Panc1 (cell line): Measurements from ENCODE around the gene ATP2C1. TPM values are rescaled to one million over a fixed set of nuclear protein-coding genes. Genes with fewer than 3 reads are reported as not detected.

Source experiments
- ATAC-seq: fragments of 200-7000 bp; cut with Tn5 transposase; 2 replicates; pipeline ENCODE4 v1.9.1; 2020; ENCODE audit warnings: mild to moderate bottlenecking, moderate library complexity
- BruUV-seq: library from RNA; stranded (reverse); fragments of 400-500 nt; replicated peaks from 2 replicates; lab custom pipeline; 2021; lab: Mats Ljungman, UMichigan
- CTCF ChIA-PET: fragments of 300-600 bp; sonication (Branson Sonifier 250); formaldehyde crosslinking; loops from one replicate; lab custom pipeline; 2022; ENCODE audit warnings: antibody characterized with exemption; lab: Charles Lee
- POLR2A ChIA-PET: fragments of 300-600 bp; sonication (Branson Sonifier 250); formaldehyde crosslinking; loops from one replicate; lab custom pipeline; 2022; ENCODE audit warnings: antibody characterized with exemption; lab: Charles Lee
- DNase-seq: peaks from one replicate; pipeline ENCODE4 v3.0.0-alpha.2; 2010; ENCODE audit warnings: low read depth, low spot score
- H3K27ac ChIP-seq: 2 replicates; pipeline ENCODE4 v1.5.1; 2011; ENCODE audit warnings: mild to moderate bottlenecking, low read length, inconsistent platforms
- H3K27me3 ChIP-seq: fragments of 200-500 bp; sonication (Bioruptor generic); 2 replicates; pipeline ENCODE4 v1.6.0; 2014; ENCODE audit warnings: low read length, inconsistent platforms; ENCODE audit not compliant: control insufficient read depth, insufficient read depth
- H3K36me3 ChIP-seq: fragments of 200-500 bp; sonication (Bioruptor generic); 2 replicates; pipeline ENCODE4 v1.5.1; 2014; ENCODE audit warnings: inconsistent platforms, mild to moderate bottlenecking, low read length, moderate library complexity; ENCODE audit not compliant: control insufficient read depth, insufficient read depth
- H3K4me1 ChIP-seq: 2 replicates; pipeline ENCODE4 v1.5.1; 2011; ENCODE audit warnings: inconsistent platforms, mild to moderate bottlenecking, low read length, moderate library complexity; ENCODE audit not compliant: control insufficient read depth, insufficient read depth
- H3K4me3 ChIP-seq, 2 experiments: 2 replicates each; pipeline ENCODE4 v1.5.1; 2011 to 2012; ENCODE audit warnings: low read depth in 2 of 2, low read length in 2 of 2, mild to moderate bottlenecking in 2 of 2, inconsistent platforms in 1 of 2, moderate library complexity in 1 of 2
- H3K9me3 ChIP-seq: fragments of 200-500 bp; sonication (Bioruptor generic); 2 replicates; pipeline ENCODE4 v1.5.1; 2014; ENCODE audit warnings: low read depth, mild to moderate bottlenecking, inconsistent platforms, low read length, moderate library complexity; ENCODE audit not compliant: control insufficient read depth, insufficient read depth
- CTCF ChIP-seq: fragments of 450-650 bp; IDR thresholded peaks from 2 replicates; pipeline ENCODE4 v1.5.1; 2017; ENCODE audit warnings: mild to moderate bottlenecking
- POLR2AphosphoS5 ChIP-seq: IDR thresholded peaks from 2 replicates; pipeline ENCODE4 v1.6.1; 2012; ENCODE audit warnings: mild to moderate bottlenecking, low read depth, low read length, moderate library complexity
- SIN3A ChIP-seq: IDR thresholded peaks from 2 replicates; pipeline ENCODE4 v1.6.1; 2012; ENCODE audit warnings: low read depth, mild to moderate bottlenecking, low read length, moderate library complexity, borderline replicate concordance; ENCODE audit not compliant: insufficient read depth
- TCF7L2 ChIP-seq: IDR thresholded peaks from 2 replicates; pipeline ENCODE4 v1.6.1; 2011; ENCODE audit warnings: mild to moderate bottlenecking, low read depth, low read length, inconsistent platforms
- in situ Hi-C: cut with HindIII; loops from 2 replicates; pipeline ENCODE4 v1.10.0; 2016; ENCODE audit warnings: low sequenced_read_pairs, low pct_unique_long_range_greater_than_20kb
- intact Hi-C: fragments of 100-400 bp; cut with micrococcal nuclease; formaldehyde crosslinking; loops from one replicate; pipeline ENCODE4 v1.10.0; 2022; ENCODE audit not compliant: unreplicated experiment
- total RNA-seq: library from RNA; stranded (reverse); gene quantifications from one replicate; pipeline ENCODE4 v1.2.1, GENCODE V29; 2021; ENCODE audit not compliant: unreplicated experiment
- TF ChIP-seq, protein P1 (sequence below), 2 experiments: IDR thresholded peaks; 2 replicates each; pipeline ENCODE4 v1.6.1; 2011 to 2012; ENCODE audit warnings: low read depth in 2 of 2, control low read depth in 1 of 2, low read length in 1 of 2, mild to moderate bottlenecking in 1 of 2, moderate library complexity in 1 of 2; ENCODE audit not compliant: insufficient read depth in 1 of 2

Gene ATP2C1
- total RNA-seq, 1 experiment from 2014 or later = 101 TPM

DNA sequence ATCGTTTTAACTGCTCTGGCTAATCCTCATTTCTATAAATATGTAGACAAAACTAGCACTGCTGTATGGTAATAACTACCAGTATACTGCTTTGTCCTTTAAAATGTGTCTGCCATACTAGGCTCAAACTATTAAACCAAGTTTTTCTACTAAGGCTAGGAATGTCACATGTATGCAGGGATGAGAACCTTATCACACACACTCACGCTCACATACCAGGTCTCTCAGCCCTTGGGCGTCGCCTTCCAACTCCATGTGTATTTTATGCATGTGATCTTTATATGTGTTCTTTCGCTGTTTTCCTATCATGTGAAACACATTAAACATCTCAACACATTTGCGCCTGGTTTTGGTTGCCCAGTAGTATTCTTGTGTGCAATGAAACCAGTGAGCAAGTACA, 32.6 kb downstream of the ATP2C1 start:
- ChIA-PET CTCF (no interaction called here), POLR2A (no interaction called here)
- Histone ChIP-seq H3K4me3 (no peak overlapping the region), H3K27me3 (no peaks in the 10 kb centered on the region), H3K36me3 (no peaks in the 10 kb centered on the region), H3K9me3 (peaks cover 9% of the 10 kb centered on the region; the same call in 1 of the 2 replicates), H3K27ac (no peak overlapping the region), H3K4me1 (no peaks in the 10 kb centered on the region)
- intact Hi-C loops = no loop called here
- in situ Hi-C loops = no loop called here
- no peak for DNase-seq
- no peak for ATAC-seq
- no peak for TF ChIP-seq SIN3A
- TF ChIP-seq, protein P1, sequence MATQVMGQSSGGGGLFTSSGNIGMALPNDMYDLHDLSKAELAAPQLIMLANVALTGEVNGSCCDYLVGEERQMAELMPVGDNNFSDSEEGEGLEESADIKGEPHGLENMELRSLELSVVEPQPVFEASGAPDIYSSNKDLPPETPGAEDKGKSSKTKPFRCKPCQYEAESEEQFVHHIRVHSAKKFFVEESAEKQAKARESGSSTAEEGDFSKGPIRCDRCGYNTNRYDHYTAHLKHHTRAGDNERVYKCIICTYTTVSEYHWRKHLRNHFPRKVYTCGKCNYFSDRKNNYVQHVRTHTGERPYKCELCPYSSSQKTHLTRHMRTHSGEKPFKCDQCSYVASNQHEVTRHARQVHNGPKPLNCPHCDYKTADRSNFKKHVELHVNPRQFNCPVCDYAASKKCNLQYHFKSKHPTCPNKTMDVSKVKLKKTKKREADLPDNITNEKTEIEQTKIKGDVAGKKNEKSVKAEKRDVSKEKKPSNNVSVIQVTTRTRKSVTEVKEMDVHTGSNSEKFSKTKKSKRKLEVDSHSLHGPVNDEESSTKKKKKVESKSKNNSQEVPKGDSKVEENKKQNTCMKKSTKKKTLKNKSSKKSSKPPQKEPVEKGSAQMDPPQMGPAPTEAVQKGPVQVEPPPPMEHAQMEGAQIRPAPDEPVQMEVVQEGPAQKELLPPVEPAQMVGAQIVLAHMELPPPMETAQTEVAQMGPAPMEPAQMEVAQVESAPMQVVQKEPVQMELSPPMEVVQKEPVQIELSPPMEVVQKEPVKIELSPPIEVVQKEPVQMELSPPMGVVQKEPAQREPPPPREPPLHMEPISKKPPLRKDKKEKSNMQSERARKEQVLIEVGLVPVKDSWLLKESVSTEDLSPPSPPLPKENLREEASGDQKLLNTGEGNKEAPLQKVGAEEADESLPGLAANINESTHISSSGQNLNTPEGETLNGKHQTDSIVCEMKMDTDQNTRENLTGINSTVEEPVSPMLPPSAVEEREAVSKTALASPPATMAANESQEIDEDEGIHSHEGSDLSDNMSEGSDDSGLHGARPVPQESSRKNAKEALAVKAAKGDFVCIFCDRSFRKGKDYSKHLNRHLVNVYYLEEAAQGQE (IDR thresholded peaks at IDR 0.05; ENCODE audit: insufficient read depth in 1 of 2, low read depth in 2 of 2, low read length in 1 of 2) = no peak
- BruUV-seq = no TSS peak

- no peak for TF ChIP-seq CTCF
- TF ChIP-seq POLR2AphosphoS5 = no peak
- Histone ChIP-seq H3K36me3 (no peaks in the 10 kb centered on the region), H3K4me3 (no peak overlapping the region), H3K27ac (no peak overlapping the region), H3K9me3 (no peaks in the 10 kb centered on the region), H3K27me3 (no peaks in the 10 kb centered on the region), H3K4me1 (no peaks in the 10 kb centered on the region)
- POLR2A ChIA-PET = no interaction called here
- CTCF ChIA-PET = no interaction called here
- no peak for ATAC-seq
- no peak for DNase-seq
- in situ Hi-C loops = no loop called here
- intact Hi-C loops = no loop called here
- BruUV-seq = no TSS peak
Measured at GRCh38 chr3:130929804-130930203, 35.9 kb downstream of the ATP2C1 start.

GRCh38 chr3:130932979-130933378, 39.1 kb downstream of the ATP2C1 start:
- in situ Hi-C loops = no loop called here

More at GRCh38 chr3:130932979-130933378, 39.1 kb downstream of the ATP2C1 start:
- DNase-seq = no peak
- no peak for TF ChIP-seq TCF7L2
- TF ChIP-seq CTCF = no peak
- TF ChIP-seq, protein P1 (IDR thresholded peaks at IDR 0.05; ENCODE audit: insufficient read depth in 1 of 2, low read depth in 2 of 2, low read length in 1 of 2) = no peak
- no peak for TF ChIP-seq SIN3A
- TF ChIP-seq POLR2AphosphoS5 = no peak
- BruUV-seq = no TSS peak
- Histone ChIP-seq H3K27ac (no peak overlapping the region), H3K36me3 (no peaks in the 10 kb centered on the region), H3K27me3 (no peaks in the 10 kb centered on the region), H3K4me3 (no peak overlapping the region), H3K4me1 (no peaks in the 10 kb centered on the region), H3K9me3 (no peaks in the 10 kb centered on the region)
- ATAC-seq = no peak
- intact Hi-C loops = no loop called here
- ChIA-PET CTCF (no interaction called here), POLR2A (interaction anchor here (0.6 kb wide), 1 partner anchor 215 kb away, joined by 3 read pairs; no protein-coding TSS in a partner anchor)
